ENCODE measurements around the gene TFCP2L1.
"Not testable (repeated sequence)": the region's sequence is repeated elsewhere in the genome, so short reads cannot be mapped to it uniquely, and the experiment has no call there.

The TFCP2L1 gene

GRCh38 chr2:121284463-121285449 lies at the start of gene TFCP2L1:
TFCP2L1 (minus strand) TSS chr2:121285202; CDS start chr2:121285109, 93 bp downstream.
- no peak within 1 kb of the TSS for H2AFZ ChIP-seq (ENCODE audit: low read depth, low read length, severe bottlenecking)
- H3K36me3 ChIP-seq (ENCODE audit: low read length), result no peaks in the 10 kb centered on the region
- H3K9ac ChIP-seq (ENCODE audit: low read length), result no peak within 1 kb of the TSS
- H4K20me1 ChIP-seq (ENCODE audit: low read depth, low read length), result no peaks in the 10 kb centered on the region
- no peak within 1 kb of the TSS for H3K4me3 ChIP-seq (ENCODE audit: insufficient read depth, low read length, poor library complexity, severe bottlenecking)
- no peaks in the 10 kb centered on the region for H3K27me3 ChIP-seq (ENCODE audit: low read length)
- TF ChIP-seq CTCF (IDR thresholded peaks at IDR 0.05; ENCODE audit: insufficient read depth, low read length, poor library complexity, severe bottlenecking) (no peak), EZH2phosphoT487 (conservative IDR thresholded peaks at IDR 0.05; ENCODE audit: low read length) (no peak)
- H3K27ac ChIP-seq (ENCODE audit: low read depth, low read length), result no peak within 1 kb of the TSS
- H3F3A ChIP-seq (ENCODE audit: insufficient read depth), result no peaks in the 10 kb centered on the region
- H3K79me2 ChIP-seq (ENCODE audit: insufficient read depth, low read length), result no peaks in the 10 kb centered on the region
- H3K9me3 ChIP-seq (ENCODE audit: insufficient read depth, low read length), result no peaks in the 10 kb centered on the region
- H3K9me2 ChIP-seq (replicated peaks; ENCODE audit: insufficient read depth, low read length), result no peaks in the 10 kb centered on the region
- peak within 1 kb of the TSS; percentile 39 for H3K4me2 ChIP-seq (ENCODE audit: low read depth, low read length, poor library complexity, severe bottlenecking)

- Histone ChIP-seq H3K36me3 (ENCODE audit: low read length) (no peaks in the 10 kb centered on the region), H3K9me3 (ENCODE audit: insufficient read depth, low read length) (no peaks in the 10 kb centered on the region), H3K9me2 (replicated peaks; ENCODE audit: insufficient read depth, low read length) (no peaks in the 10 kb centered on the region), H3F3A (ENCODE audit: insufficient read depth) (no peaks in the 10 kb centered on the region), H3K4me3 (ENCODE audit: insufficient read depth, low read length, poor library complexity, severe bottlenecking) (no peak overlapping the region), H3K79me2 (ENCODE audit: insufficient read depth, low read length) (no peaks in the 10 kb centered on the region), H3K27me3 (ENCODE audit: low read length) (no peaks in the 10 kb centered on the region), H4K20me1 (ENCODE audit: low read depth, low read length) (no peaks in the 10 kb centered on the region), H3K27ac (ENCODE audit: low read depth, low read length) (no peak overlapping the region), H2AFZ (ENCODE audit: low read depth, low read length, severe bottlenecking) (no peak overlapping the region), H3K4me2 (ENCODE audit: low read depth, low read length, poor library complexity, severe bottlenecking) (no peak overlapping the region), H3K9ac (ENCODE audit: low read length) (no peak overlapping the region)
- TF ChIP-seq CTCF (IDR thresholded peaks at IDR 0.05; ENCODE audit: insufficient read depth, low read length, poor library complexity, severe bottlenecking), result no peak
- no peak for TF ChIP-seq EZH2phosphoT487 (conservative IDR thresholded peaks at IDR 0.05; ENCODE audit: low read length)
Measured at GRCh38 chr2:121333834-121334558, 49.0 kb upstream of the TFCP2L1 start.

- no peaks in the 10 kb centered on the region for H3F3A ChIP-seq (ENCODE audit: insufficient read depth)
- no peak overlapping the region for H2AFZ ChIP-seq (ENCODE audit: low read depth, low read length, severe bottlenecking)
- no peaks in the 10 kb centered on the region for H4K20me1 ChIP-seq (ENCODE audit: low read depth, low read length)
- H3K79me2 ChIP-seq (ENCODE audit: insufficient read depth, low read length), result no peaks in the 10 kb centered on the region
- H3K9ac ChIP-seq (ENCODE audit: low read length), result no peak overlapping the region
- no peak for TF ChIP-seq CTCF (IDR thresholded peaks at IDR 0.05; ENCODE audit: insufficient read depth, low read length, poor library complexity, severe bottlenecking)
- no peak for TF ChIP-seq EZH2phosphoT487 (conservative IDR thresholded peaks at IDR 0.05; ENCODE audit: low read length)
- H3K9me3 ChIP-seq (ENCODE audit: insufficient read depth, low read length), result no peaks in the 10 kb centered on the region
- H3K27ac ChIP-seq (ENCODE audit: low read depth, low read length), result no peak overlapping the region
- no peak overlapping the region for H3K4me3 ChIP-seq (ENCODE audit: insufficient read depth, low read length, poor library complexity, severe bottlenecking)
- H3K9me2 ChIP-seq (replicated peaks; ENCODE audit: insufficient read depth, low read length), result no peaks in the 10 kb centered on the region
- H3K36me3 ChIP-seq (ENCODE audit: low read length), result no peaks in the 10 kb centered on the region
- H3K27me3 ChIP-seq (ENCODE audit: low read length), result no peaks in the 10 kb centered on the region
- no peak overlapping the region for H3K4me2 ChIP-seq (ENCODE audit: low read depth, low read length, poor library complexity, severe bottlenecking)
Measured at GRCh38 chr2:121333231-121333630, 48.2 kb upstream of the TFCP2L1 start.

- not testable (repeated sequence) for H3F3A ChIP-seq (ENCODE audit: insufficient read depth); H3K79me2 ChIP-seq (ENCODE audit: insufficient read depth, low read length); H3K36me3 ChIP-seq (ENCODE audit: low read length); H3K4me2 ChIP-seq (ENCODE audit: low read depth, low read length, poor library complexity, severe bottlenecking); H3K27me3 ChIP-seq (ENCODE audit: low read length); H4K20me1 ChIP-seq (ENCODE audit: low read depth, low read length); H3K9ac ChIP-seq (ENCODE audit: low read length); H3K27ac ChIP-seq (ENCODE audit: low read depth, low read length); H2AFZ ChIP-seq (ENCODE audit: low read depth, low read length, severe bottlenecking); H3K4me3 ChIP-seq (ENCODE audit: insufficient read depth, low read length, poor library complexity, severe bottlenecking); H3K9me2 ChIP-seq (replicated peaks; ENCODE audit: insufficient read depth, low read length); H3K9me3 ChIP-seq (ENCODE audit: insufficient read depth, low read length)
Measured at GRCh38 chr2:121331324-121331723, 46.3 kb upstream of the TFCP2L1 start.
